ENCODE results near the gene TGM3. TPM values are rescaled to one million over a fixed set of nuclear protein-coding genes. Genes with fewer than 3 reads are reported as not detected.

The TGM3 gene
- total RNA-seq, 1 experiment from 2014 or later = not detected

DNA sequence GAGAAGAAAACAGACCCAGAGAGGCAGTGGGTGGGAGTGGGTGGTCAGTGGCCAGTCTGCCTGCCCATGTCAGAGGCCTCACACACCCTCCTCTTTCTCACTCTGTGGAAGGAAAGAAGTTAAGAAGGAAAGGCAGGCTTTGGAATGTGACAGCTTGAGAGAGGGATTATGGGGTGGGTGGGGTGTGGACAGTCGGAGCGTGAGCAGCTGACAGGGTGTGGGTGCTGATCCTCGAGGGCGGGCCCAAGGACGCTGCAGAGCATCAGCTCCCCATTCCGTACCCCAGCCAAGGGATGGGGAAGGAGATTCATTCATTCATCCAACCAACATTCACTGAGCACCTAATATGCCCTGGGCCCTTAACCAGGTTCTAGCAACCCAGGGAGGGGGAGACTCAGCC is 89.7 kb downstream of the TGM3 start:
- intact Hi-C loops (cut with micrococcal nuclease) = no loop called here
- no peaks in the 10 kb centered on the region for H3K27me3 ChIP-seq (ENCODE audit: insufficient read depth, low read length)
- no peak for TF ChIP-seq JUND (IDR thresholded peaks at IDR 0.05)
- TF ChIP-seq SIN3A (IDR thresholded peaks at IDR 0.05; ENCODE audit: low read depth) = no peak
- no peak for TF ChIP-seq EGR1 (IDR thresholded peaks at IDR 0.05; ENCODE audit: low read depth)
- TF ChIP-seq EZH2 (IDR thresholded peaks at IDR 0.05) = no peak
- TF ChIP-seq CBX3 (IDR thresholded peaks at IDR 0.05; ENCODE audit: low read depth) = no peak
- no peak for TF ChIP-seq REST (IDR thresholded peaks at IDR 0.05; ENCODE audit: low read depth)
- no peak for TF ChIP-seq TCF7L2 (IDR thresholded peaks at IDR 0.05; ENCODE audit: borderline replicate concordance, extremely low read depth, insufficient read depth, insufficient read length)
- TF ChIP-seq YY1 (IDR thresholded peaks at IDR 0.05; ENCODE audit: extremely low read depth, insufficient replicate concordance, low read depth, low read length) = no peak
- no peak for TF ChIP-seq ELF1 (IDR thresholded peaks at IDR 0.05; ENCODE audit: borderline replicate concordance, low read depth)
- TF ChIP-seq, protein P1, sequence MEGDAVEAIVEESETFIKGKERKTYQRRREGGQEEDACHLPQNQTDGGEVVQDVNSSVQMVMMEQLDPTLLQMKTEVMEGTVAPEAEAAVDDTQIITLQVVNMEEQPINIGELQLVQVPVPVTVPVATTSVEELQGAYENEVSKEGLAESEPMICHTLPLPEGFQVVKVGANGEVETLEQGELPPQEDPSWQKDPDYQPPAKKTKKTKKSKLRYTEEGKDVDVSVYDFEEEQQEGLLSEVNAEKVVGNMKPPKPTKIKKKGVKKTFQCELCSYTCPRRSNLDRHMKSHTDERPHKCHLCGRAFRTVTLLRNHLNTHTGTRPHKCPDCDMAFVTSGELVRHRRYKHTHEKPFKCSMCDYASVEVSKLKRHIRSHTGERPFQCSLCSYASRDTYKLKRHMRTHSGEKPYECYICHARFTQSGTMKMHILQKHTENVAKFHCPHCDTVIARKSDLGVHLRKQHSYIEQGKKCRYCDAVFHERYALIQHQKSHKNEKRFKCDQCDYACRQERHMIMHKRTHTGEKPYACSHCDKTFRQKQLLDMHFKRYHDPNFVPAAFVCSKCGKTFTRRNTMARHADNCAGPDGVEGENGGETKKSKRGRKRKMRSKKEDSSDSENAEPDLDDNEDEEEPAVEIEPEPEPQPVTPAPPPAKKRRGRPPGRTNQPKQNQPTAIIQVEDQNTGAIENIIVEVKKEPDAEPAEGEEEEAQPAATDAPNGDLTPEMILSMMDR (IDR thresholded peaks at IDR 0.05 in 2 of 3, conservative IDR thresholded peaks at IDR 0.05 in 1 of 3; ENCODE audit: borderline replicate concordance in 1 of 3, insufficient read depth in 1 of 3, low read depth in 2 of 3, low read length in 2 of 3) = no peak
- RAD21 ChIA-PET (ENCODE audit: low non-redundant PET in 1 of 2, low total read pairs in 2 of 2, uncharacterized antibody in 2 of 2, unreplicated experiment in 2 of 2) = no interaction called here
- H3K79me2 ChIP-seq (ENCODE audit: insufficient read depth, low read length) = no peaks in the 10 kb centered on the region
- H3K9me3 ChIP-seq (ENCODE audit: control insufficient read depth in 1 of 2, insufficient read depth in 1 of 2, low read depth in 1 of 2, low read length in 2 of 2) = no peaks in the 10 kb centered on the region; a peak in 1 of 4 replicates
- no peak overlapping the region for H3K4me2 ChIP-seq (ENCODE audit: low read length)
- POLR2A ChIA-PET = no interaction called here
- H3K9me2 ChIP-seq (ENCODE audit: insufficient read depth) = no peaks in the 10 kb centered on the region
- H3K27ac ChIP-seq (ENCODE audit: low read depth, low read length) = no peak overlapping the region
- no peak overlapping the region for H3K9ac ChIP-seq (ENCODE audit: low read length)
- H3K4me3 ChIP-seq (replicated peaks in 1 of 2; ENCODE audit: low read depth in 1 of 2, low read length in 2 of 2) = no peak overlapping the region
- H4K20me1 ChIP-seq (ENCODE audit: insufficient read depth) = no peaks in the 10 kb centered on the region
- BruUV-seq (replicated peaks) = no TSS peak
- H2AFZ ChIP-seq (ENCODE audit: low read depth, low read length, poor library complexity, severe bottlenecking) = no peak overlapping the region
- peaks cover 0 to 8% of the 10 kb centered on the region in 2 experiments; a peak in 2 of 4 replicates for H3K4me1 ChIP-seq (ENCODE audit: control insufficient read depth in 1 of 2, insufficient read depth in 2 of 2, low read length in 2 of 2)
- DNase-seq (ENCODE audit: low read depth, low spot score) (no peak), ATAC-seq (no peak)
- CTCF ChIA-PET = interaction anchor here (2.6 kb wide), 1 partner anchor 178 kb away, joined by 20 read pairs; no protein-coding TSS in a partner anchor
- no peaks in the 10 kb centered on the region for H3K36me3 ChIP-seq (ENCODE audit: control insufficient read depth in 1 of 2, insufficient read depth in 2 of 2, low read length in 2 of 2)

Data from HCT116 (cell line).